ENCODE results near the gene CYP26B1. TPM values are rescaled to one million over a fixed set of nuclear protein-coding genes. Genes with fewer than 3 reads are reported as not detected.

The CYP26B1 gene
- total RNA-seq, 4 donors from 2014 or later, result 10.0 to 106 (median 33.0) TPM

- no peak for TF ChIP-seq CTCF (IDR thresholded peaks at IDR 0.05; ENCODE audit: low read depth)
Observed at GRCh38 chr2:72131371-72131891, 16.2 kb downstream of the CYP26B1 start.

DNA sequence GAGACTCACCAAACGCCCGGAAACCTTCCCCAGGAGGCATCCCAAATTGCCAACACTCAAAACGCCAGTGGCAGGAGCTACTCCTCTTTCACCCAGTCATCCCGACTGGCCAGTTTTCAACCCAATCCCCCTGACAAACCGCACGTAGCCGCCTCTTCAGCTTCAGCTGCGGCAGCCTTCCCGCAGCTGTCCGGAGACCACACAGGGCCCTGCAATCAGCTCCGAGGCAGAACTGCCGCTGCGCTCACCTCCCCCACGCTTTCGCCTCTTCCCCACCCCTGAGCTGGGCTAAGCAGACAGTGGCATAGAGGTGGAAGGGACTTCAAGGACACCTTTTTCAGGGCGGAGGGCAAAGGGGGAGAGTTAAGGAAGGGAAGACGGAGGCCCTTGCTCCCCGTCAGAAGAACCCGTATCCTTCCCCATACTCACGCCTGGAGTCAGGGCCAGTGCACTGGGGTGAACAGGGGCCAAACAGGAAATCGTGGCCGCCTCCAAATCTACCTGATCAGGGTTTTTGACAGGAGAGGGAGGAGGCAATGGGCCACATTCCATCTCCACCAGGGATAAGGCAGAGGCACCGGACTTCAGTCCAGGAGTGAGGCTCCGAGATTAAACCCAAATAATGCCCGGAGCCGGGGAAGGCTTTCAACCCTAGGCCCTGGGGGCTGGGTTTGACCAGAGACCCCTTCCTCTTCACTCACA lies 16.9 kb downstream of the CYP26B1 start:
- no peak for TF ChIP-seq CTCF (IDR thresholded peaks at IDR 0.05; ENCODE audit: low read depth)

DNA sequence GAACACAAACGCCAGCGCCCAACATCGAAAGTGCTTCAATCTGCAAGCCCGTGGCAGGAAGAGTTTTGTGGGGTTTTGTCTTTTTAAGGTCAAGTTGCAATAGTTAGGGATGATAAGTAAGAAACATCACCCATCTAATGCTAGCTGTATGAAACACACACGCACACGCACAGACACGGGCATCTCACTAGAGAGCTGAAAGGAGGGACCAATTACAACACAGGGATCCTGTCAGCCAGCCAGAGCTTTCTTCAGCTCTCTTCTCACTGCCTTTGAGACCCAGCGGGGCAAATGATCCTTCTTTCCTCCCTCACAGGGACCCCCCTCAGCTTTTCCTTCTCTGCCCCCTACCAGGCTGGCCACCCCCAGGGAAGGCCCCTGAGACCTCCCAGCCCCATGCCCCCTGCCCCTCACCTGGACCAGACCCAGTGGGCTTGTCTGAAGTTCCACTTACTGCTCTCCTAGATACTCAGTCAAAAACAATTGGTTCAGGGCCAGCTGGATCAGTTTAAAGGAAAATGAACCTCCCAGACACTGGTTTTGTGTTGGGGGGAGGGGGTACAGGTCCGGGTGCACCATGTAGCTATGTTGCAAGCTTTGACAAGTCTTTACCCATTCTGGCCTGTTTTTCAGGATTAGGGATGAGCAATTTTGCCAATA lies 17.9 kb downstream of the CYP26B1 start:
- TF ChIP-seq CTCF (IDR thresholded peaks at IDR 0.05; ENCODE audit: low read depth), result no peak

DNA sequence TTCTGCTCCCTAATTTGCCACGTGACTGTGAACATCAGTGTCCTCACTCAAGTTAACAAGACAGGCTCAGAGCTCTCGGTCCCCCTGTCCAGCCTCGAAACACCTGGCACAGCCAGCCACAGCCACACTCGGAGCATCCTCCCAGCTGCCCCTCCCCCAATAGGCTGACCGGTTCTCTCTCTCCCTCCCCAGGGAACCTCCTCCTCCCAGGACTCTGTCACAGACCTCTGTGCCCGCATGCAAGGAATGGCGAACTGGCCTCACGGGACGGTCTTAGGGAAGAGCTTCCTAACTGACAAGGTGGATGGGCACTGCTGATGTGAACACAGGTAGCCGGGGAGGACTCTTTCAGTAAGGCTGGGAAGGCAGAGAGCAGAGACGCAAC lies 18.8 kb downstream of the CYP26B1 start:
- no peak for TF ChIP-seq CTCF (IDR thresholded peaks at IDR 0.05; ENCODE audit: low read depth)

DNA sequence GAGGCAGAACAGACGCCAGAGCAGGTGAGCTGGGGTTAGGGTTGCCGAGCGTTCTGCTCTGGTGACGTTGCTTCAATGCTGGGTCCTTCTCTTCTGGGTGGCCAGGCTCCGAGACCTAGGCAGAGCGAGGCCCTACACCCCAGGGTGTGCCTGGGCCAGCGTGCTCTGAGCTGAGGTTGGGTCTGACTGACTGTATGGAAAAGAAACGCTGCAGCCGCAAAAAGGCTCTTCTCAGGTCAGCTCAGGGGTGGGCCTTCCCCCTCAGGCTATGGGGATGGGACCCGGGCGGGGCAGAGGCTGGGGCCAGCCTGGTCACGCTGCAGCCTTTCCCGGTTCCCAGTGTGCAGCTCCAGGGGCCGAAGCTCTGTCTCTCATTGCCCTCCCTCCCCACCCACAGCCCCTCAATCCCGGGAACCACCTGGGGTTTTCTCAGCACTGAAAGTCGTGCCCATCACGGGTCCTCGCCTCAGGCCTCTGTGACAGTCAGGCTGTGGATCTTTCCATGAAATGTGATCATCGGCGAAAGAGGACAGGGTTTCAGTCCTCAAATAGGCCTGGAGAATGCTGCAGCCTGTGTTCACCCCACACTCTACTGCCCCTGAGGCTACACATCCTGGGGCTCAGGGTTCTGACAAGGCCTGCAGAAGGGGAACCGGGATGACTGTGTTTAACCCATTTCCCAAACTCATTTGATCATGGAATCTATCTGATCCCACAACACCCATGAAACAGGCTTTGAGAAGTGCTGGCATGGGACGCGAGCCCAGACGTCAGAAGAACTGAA lies 19.4 kb downstream of the CYP26B1 start:
- no peak for TF ChIP-seq CTCF (IDR thresholded peaks at IDR 0.05; ENCODE audit: low read depth)

DNA sequence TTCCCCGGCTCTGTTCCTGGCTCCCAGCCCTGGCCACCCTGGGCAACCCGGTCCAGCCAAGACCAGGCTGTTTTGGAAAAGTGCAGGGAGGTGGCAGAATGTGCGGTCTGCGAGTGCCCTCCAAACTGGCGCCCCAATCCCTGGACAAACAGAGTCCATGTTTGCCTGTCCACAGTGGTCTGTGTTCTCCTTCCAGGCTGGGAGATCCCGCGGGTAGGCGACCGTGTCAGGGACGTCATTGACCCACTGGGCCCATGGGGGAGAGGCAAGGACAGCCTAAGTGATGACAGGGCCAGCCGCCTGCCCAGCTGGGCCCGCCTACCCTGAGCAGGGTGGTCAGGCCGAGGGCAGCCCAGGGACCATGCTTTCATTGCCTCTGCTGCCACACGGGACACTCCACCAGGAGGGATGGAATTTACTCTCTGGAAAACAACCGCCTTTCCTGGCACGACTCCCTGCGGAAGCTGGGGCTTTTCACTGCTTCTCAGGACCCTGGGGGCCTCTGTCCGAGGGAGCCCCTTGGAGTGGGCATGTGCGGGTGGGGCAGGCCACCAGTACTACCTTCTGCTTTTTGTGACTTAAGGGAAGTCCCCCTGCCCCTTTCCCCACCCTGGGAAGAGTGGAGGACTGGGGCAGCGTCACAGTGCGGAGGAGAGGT lies 20.1 kb downstream of the CYP26B1 start:
- TF ChIP-seq CTCF (IDR thresholded peaks at IDR 0.05; ENCODE audit: low read depth), result no peak

Data from subcutaneous adipose tissue (tissue), 4 donors.